ENCODE results near the gene RPL36A. TPM values are rescaled to one million over a fixed set of nuclear protein-coding genes. Genes with fewer than 3 reads are reported as not detected.

The RPL36A gene
- polyA plus RNA-seq: 1,000 to 10,000 TPM in 1 of 3 donors, 100 to 1,000 TPM in 2; 753 to 1,251 (median 825) TPM

DNA sequence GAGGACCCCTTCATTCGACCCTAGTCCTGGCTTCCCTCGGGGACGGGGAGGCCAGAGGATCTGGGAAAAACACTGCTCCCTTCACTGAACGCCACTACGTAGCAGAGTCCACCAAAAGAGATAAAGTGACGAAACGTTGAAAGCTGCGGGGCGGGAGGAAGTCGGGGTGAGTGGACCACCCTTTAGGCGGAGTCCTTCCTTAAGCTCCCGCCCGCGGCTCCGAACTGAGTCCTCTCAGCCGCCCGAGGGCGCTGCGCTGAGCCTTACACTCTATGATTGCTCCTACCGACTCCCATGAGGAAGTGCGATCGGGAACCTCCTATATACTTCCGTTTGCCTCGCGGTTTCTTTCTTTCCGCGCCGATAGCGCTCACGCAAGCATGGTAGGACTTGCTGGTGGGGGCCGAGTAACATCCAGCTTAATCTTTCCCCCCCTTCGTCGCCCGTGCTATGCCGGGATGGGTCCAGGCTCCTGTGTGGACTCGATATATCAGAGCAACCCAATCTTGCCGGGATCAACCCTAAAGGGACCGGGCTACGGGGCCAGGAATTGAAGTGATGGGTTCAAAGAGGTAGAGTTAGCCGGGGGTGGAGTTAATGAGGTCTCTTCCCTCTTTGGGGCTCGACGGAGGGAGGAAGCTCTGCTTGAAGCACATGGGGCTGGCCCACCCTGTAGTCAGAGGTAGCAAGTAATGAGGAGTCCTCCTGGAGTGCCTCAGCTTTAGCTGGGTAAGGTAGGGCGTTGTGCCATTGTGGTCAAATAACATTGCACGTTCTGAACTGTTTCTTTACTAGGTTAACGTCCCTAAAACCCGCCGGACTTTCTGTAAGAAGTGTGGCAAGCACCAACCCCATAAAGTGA lies at the start of gene RPL36A:
Gene RPL36A (plus strand): TSS at position 348 of the 862 bp plus-strand sequence. CDS start 33 bp downstream, at position 381.
- peaks cover 0 to 4% (median 2%) of the 10 kb centered on the region in 3 donors for H3K27me3 Mint-ChIP-seq (ENCODE audit: low read depth in 3 of 3)
- H3K4me3 Mint-ChIP-seq: peak within 1 kb of the TSS; percentile 94 to 97 (median 96)
- peak within 1 kb of the TSS; percentile 91 to 97 (median 95) for H3K27ac Mint-ChIP-seq
- peak; percentile 71 to 77 (median 72) for DNase-seq
- peaks cover 18 to 24% of the 10 kb centered on the region in 2 donors for H3K4me1 Mint-ChIP-seq
- H3K36me3 Mint-ChIP-seq: peaks cover 0 to 4% (median 0%) of the 10 kb centered on the region in 3 donors
- no peaks in the 10 kb centered on the region for H3K9me3 Mint-ChIP-seq

DNA sequence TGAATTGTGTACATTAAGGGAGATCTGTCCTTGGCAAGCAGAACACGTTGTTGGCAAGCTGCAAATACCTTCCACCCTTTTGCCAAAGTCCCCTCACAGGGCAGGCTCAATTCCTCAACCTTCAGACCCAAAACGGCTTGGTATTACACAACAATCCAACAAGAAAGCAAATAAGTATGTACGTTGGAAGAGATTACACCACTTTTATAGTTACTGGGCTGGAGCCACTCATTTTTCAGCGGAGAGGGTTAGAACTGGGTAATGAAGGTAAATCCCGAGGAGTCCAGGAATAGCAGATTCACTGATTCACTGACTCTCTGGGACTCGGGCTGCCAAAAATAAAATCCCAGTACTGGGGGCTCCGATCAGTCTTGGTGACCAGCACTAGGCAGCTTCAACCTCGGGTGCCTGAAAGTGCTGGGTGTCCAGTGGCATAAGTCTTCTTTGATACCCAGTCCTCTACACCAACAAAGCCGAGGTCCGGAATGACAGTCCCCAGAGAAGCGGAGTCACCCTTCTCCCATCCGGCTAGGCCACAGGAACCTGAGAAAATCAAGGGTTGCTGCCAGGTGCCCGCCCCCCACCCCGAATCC lies 42.9 kb upstream of the RPL36A start:
- peaks cover 15 to 24% of the 10 kb centered on the region in 2 donors for H3K4me1 Mint-ChIP-seq
- DNase-seq: no peak
- no peaks in the 10 kb centered on the region for H3K9me3 Mint-ChIP-seq

DNA sequence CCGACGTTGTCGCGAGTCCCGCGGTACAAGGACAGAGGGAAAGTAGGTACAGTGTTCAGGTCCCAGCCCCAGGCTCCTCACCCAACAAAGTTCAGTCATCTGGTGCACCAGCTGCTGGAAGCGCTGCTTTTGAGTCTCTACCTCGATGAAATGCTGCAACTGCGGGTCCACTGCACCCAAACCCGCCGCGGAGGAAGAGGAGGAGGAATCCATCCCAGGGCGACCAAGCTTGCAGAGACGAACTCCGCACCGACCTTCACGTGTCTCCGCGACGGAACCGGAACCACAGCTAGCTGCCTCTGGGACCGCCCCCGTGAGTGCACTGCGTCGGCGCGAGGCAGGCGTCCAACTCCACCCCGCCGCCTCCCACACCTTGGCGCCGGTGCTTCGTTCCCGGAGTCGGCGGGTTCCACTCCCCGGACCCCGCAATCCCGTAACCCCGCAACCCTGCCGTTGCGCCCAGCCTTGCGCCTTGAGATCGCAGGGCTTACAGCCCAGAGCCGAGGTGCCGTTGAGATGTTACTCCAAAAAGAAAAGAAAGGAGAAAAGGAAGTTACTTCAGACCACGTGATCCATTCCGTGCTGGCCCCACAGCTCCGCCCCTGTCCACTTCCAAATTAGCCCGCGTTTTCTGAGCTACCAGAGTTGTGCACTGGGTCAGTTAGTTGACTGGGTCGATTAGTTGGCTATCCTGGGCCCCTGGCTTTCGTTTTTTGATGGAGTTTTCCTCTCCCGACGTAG lies 42.2 kb upstream of the RPL36A start, which contains the start of gene TIMM8A:
Gene TIMM8A (minus strand): TSS at position 291 of the 741 bp plus-strand sequence. CDS start 78 bp downstream, at position 213.
- peak within 1 kb of the TSS; percentile 87 to 93 (median 90) for H3K4me3 Mint-ChIP-seq
- peaks cover 15 to 24% of the 10 kb centered on the region in 2 donors for H3K4me1 Mint-ChIP-seq
- H3K27me3 Mint-ChIP-seq (ENCODE audit: low read depth in 3 of 3): peaks cover 3 to 4% (median 4%) of the 10 kb centered on the region in 3 donors
- H3K27ac Mint-ChIP-seq: peak within 1 kb of the TSS; percentile 80 to 93 (median 88)
- no peaks in the 10 kb centered on the region for H3K36me3 Mint-ChIP-seq
- H3K9me3 Mint-ChIP-seq: no peaks in the 10 kb centered on the region
- DNase-seq: peak; percentile 69 to 73 (median 70)

More for the DNA sequence above, 42.9 kb upstream of the RPL36A start:
- peaks cover 3 to 4% (median 4%) of the 10 kb centered on the region in 3 donors for H3K27me3 Mint-ChIP-seq (ENCODE audit: low read depth in 3 of 3)
- peak overlapping the region in 5 of 6 donors; percentile 46 to 93 (median 88) for H3K27ac Mint-ChIP-seq
- H3K4me3 Mint-ChIP-seq: peak overlapping the region; percentile 87 to 93 (median 90)
- no peaks in the 10 kb centered on the region for H3K36me3 Mint-ChIP-seq

DNA sequence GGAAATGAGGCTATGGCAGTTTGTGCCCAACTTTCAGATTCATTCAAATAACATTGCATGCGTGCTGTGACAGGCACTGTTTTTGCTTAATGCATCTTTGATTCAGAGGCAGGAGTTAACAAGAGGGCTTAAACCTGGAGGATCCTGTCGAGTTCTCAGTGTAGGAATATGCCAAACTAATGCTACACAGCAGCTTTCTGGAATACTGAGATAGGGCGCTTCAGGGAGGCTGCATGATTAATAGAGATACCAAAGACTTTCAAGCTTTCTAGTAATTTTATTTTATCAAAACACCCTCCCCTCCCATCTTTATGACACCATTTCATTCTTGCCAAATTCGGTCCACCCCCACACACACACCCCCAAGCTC lies 41.6 kb upstream of the RPL36A start:
- Mint-ChIP-seq H3K4me3 (peak overlapping the region; percentile 87 to 93 (median 90)), H3K36me3 (no peaks in the 10 kb centered on the region), H3K4me1 (peaks cover 15 to 24% of the 10 kb centered on the region in 2 donors), H3K27me3 (ENCODE audit: low read depth in 3 of 3) (peaks cover 3 to 4% (median 4%) of the 10 kb centered on the region in 3 donors), H3K27ac (peak overlapping the region; percentile 80 to 93 (median 88)), H3K9me3 (no peaks in the 10 kb centered on the region)
- DNase-seq: no peak

DNA sequence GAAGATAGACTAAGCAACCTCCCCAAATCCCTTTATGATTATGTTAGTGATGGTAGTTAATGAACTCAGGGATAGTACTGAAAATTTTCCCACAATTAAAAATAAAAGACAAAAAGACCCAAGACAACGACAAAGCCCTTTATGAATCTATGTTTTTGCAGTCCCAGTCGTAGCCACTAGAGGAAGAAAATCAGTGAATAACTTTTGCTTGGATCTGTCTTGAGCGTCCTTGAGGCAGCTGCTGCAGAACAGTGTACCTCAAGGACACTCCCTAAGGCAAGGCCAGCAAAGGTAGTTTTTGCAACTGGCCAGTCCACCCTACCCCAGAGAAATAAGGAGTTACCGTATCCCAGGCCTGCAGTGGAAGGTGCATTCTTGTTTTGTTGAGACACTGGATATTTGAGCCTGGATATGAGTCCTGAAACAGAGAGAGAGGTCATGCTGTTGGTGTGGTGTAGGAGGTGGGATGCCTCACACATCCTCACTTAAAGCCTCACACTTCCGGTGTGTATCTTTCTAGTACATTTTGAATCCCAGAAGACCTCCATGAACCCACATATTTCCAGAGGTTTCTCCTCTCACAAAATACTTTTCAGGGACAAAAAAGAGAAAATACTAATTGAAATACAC lies 33.5 kb upstream of the RPL36A start:
- H3K27me3 Mint-ChIP-seq (ENCODE audit: low read depth in 3 of 3): peaks cover 0 to 19% (median 4%) of the 10 kb centered on the region in 3 donors
- H3K4me3 Mint-ChIP-seq: no peak overlapping the region
- no peaks in the 10 kb centered on the region for H3K9me3 Mint-ChIP-seq
- H3K27ac Mint-ChIP-seq: no peak overlapping the region
- no peaks in the 10 kb centered on the region for H3K36me3 Mint-ChIP-seq
- no peaks in the 10 kb centered on the region for H3K4me1 Mint-ChIP-seq
- DNase-seq: no peak

DNA sequence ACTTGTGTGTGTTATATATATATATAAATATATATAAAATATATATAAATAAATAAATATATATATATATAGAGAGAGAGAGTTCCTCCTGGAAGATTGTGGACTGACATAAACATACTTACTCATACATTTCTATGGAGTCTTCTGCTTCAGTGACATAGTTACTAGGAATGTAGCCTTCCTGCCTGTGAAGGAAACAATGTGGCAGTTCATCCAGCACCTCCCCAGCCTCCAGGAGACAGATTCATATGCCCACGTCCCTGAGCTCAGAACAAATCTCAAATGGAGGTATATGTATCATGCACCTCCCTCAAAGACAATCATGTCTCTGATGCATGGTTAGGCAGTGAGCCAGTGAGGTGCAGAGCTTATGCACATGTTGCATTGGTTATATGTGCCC lies 30.8 kb upstream of the RPL36A start:
- no peak for DNase-seq
- H3K4me3 Mint-ChIP-seq: no peak overlapping the region
- H3K36me3 Mint-ChIP-seq: no peaks in the 10 kb centered on the region
- H3K27me3 Mint-ChIP-seq (ENCODE audit: low read depth in 3 of 3): peaks cover 0 to 16% (median 4%) of the 10 kb centered on the region in 3 donors
- H3K9me3 Mint-ChIP-seq: no peaks in the 10 kb centered on the region
- H3K4me1 Mint-ChIP-seq: no peaks in the 10 kb centered on the region
- H3K27ac Mint-ChIP-seq: no peak overlapping the region

DNA sequence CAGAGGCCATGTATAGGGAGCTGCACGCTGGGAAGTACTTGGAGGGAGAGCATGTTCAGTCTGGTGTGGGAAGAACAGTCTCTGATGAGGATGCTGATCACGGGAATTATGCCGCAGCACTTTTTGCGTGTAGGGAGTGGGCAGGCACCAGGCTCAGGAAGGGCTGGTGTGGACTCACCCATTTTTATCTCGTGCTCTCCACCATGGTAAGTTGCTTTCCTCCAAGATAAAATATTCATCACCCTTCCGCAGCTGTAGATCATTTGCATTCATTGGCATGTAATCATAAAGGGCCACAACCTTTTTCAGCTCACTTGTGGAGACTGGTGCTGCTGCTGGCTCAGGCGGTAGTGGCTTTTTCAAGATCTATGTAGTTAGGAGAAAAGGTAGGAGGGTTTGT lies 30.4 kb upstream of the RPL36A start:
- no peak overlapping the region for H3K4me3 Mint-ChIP-seq
- no peak overlapping the region for H3K27ac Mint-ChIP-seq
- H3K36me3 Mint-ChIP-seq: no peaks in the 10 kb centered on the region
- DNase-seq: no peak
- peaks cover 0 to 14% (median 4%) of the 10 kb centered on the region in 3 donors for H3K27me3 Mint-ChIP-seq (ENCODE audit: low read depth in 3 of 3)
- no peaks in the 10 kb centered on the region for H3K9me3 Mint-ChIP-seq
- H3K4me1 Mint-ChIP-seq: no peaks in the 10 kb centered on the region

DNA sequence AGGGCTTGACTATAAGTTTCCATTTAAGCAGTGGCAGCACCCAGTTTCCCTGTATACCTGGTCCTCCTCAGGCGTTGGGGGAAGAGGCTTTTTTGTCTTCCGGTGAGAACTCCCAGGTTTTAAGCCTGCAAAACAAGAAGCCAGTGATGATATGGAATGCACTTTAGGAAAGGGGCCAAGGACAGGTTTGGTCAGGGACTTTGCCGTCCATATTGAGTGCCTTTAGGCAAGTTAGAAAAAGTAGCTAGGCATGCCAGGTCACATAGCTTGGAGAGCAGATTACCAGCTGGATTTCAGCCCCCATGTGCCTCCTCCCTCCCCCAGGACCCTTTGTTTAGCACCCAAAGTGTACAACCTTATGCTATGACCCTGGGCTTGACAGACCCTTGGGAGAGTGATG lies 28.7 kb upstream of the RPL36A start:
- Mint-ChIP-seq H3K4me1 (no peaks in the 10 kb centered on the region), H3K4me3 (no peak overlapping the region), H3K9me3 (no peaks in the 10 kb centered on the region), H3K36me3 (no peaks in the 10 kb centered on the region), H3K27me3 (ENCODE audit: low read depth in 3 of 3) (peaks cover 0 to 11% (median 4%) of the 10 kb centered on the region in 3 donors), H3K27ac (no peak overlapping the region)
- no peak for DNase-seq

DNA sequence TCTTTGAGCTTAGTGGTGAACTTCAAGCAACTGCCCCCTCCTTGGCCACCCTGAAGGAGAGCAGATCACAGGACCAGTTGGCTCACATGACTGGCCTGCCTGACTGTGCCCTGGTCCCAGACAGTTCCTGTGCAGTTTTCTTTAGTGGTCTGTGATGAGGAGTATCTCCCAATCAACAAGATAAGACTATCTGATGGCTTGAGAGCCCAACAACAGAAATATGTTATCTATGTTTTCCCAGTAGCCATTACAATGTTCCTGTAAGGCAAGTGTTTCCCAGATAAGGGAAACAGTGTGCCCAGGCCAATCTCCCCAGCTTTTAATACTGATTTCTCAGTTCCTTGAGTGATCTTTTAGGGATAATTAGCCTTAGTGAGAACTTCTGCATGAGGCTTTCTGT lies 28.1 kb upstream of the RPL36A start:
- no peaks in the 10 kb centered on the region for H3K9me3 Mint-ChIP-seq
- no peaks in the 10 kb centered on the region for H3K36me3 Mint-ChIP-seq
- no peak overlapping the region for H3K27ac Mint-ChIP-seq
- H3K4me1 Mint-ChIP-seq: no peaks in the 10 kb centered on the region
- no peak for DNase-seq
- no peak overlapping the region for H3K4me3 Mint-ChIP-seq
- H3K27me3 Mint-ChIP-seq (ENCODE audit: low read depth in 3 of 3): peaks cover 0 to 11% (median 4%) of the 10 kb centered on the region in 3 donors

DNA sequence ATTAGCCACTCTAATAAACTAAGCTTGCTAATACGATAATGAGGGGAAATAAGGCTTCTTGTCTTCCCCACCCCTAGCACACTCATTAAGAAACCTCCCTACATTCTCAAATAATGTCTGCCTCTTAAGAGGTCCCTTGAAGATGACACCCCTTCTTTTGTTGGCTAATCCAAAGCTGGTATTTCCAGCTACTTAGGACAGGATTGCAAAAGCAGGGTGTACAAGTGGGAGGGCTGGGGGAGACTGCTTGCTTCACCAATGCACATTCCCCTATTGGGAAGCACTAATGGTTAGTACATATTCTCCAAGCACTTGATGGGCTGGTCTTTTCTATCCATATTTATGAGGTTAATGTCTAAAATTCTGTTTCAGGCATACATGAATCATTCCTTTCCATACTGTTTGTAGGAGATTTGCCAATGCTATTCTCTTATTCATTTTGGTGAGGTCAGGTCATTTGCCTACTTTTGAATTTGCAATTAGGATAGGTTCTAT lies 25.5 kb upstream of the RPL36A start:
- Mint-ChIP-seq H3K27me3 (ENCODE audit: low read depth in 3 of 3) (peaks cover 0 to 4% (median 2%) of the 10 kb centered on the region in 3 donors), H3K4me3 (no peak overlapping the region), H3K27ac (no peak overlapping the region), H3K36me3 (no peaks in the 10 kb centered on the region), H3K4me1 (no peaks in the 10 kb centered on the region), H3K9me3 (no peaks in the 10 kb centered on the region)
- no peak for DNase-seq

DNA sequence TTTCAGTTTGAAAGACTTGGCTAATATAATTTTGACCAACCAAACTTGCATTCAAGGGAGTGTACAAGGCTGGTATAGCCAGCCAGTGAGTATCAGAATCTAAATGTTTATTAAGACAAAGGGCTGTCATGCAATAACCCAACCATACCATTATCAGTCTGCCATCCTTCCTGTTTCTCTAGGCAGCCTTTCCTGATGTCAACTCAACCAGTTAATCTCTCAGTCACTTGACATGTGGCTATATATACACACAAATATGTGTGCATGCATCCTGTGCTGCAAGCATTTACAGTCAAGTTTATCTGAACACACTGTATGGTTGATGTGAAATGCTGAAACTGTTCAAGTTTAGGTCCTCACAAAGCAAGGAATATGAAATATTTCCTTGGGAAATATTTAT lies 22.0 kb upstream of the RPL36A start:
- Mint-ChIP-seq H3K9me3 (no peaks in the 10 kb centered on the region), H3K4me1 (no peaks in the 10 kb centered on the region), H3K27me3 (ENCODE audit: low read depth in 3 of 3) (peaks cover 0 to 7% (median 2%) of the 10 kb centered on the region in 3 donors), H3K4me3 (no peak overlapping the region), H3K27ac (no peak overlapping the region), H3K36me3 (no peaks in the 10 kb centered on the region)
- DNase-seq: no peak

DNA sequence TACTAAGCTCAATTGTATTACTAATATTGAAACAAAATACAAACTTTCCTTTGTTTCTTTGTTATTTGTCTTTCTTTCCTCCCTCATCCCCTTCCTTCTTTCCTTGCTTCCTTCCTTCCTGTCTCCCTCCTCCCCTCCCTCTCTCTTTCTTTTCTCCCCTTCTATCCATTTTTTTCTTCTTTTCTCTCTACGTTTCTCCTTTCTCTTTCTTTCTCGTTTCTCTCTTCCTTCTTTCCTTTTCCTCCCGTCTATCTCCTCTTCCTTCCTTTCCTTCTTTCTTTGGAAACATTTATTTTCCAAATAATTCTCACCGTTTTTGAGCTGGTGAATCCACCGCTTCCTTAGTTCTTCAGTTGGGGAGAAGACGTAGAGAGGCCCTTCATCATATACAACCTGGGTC lies 21.1 kb upstream of the RPL36A start:
- Mint-ChIP-seq H3K36me3 (no peaks in the 10 kb centered on the region), H3K4me1 (no peaks in the 10 kb centered on the region), H3K4me3 (no peak overlapping the region), H3K27me3 (ENCODE audit: low read depth in 3 of 3) (peaks cover 0 to 7% (median 2%) of the 10 kb centered on the region in 3 donors), H3K9me3 (no peaks in the 10 kb centered on the region), H3K27ac (no peak overlapping the region)
- DNase-seq: no peak

DNA sequence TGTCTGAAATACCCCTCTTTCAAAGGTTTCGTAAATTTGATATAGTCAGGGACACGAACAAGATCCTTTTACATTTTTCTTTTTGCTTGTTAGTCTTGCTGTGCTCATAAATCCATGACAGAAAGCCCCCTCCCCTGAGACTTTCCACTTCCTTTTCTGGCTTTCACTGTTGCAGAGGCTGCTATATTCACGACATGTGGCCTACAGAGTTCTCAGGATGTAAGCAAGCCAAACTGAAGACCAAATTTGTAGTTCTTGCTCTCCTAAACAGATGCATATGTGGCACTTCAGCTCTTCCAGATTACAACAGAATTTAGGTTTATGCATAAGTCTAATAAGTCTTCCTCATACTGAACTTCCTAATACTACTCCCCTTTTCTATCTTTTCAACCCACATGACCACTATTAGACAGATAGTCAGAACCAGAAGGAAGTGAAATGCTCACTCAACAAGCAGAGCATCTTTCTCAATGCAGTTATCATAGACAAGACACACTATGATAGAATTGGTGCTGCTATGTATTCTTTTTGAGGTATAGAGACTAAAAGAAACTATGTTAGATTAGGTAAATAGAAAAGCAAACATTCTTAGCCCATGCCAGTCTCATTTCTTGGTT lies 19.8 kb upstream of the RPL36A start:
- Mint-ChIP-seq H3K4me3 (no peak overlapping the region), H3K27ac (no peak overlapping the region)
- DNase-seq: no peak

More for the DNA sequence above, 19.8 kb upstream of the RPL36A start:
- Mint-ChIP-seq H3K9me3 (no peaks in the 10 kb centered on the region), H3K36me3 (no peaks in the 10 kb centered on the region), H3K4me1 (no peaks in the 10 kb centered on the region), H3K27me3 (ENCODE audit: low read depth in 3 of 3) (peaks cover 0 to 9% (median 2%) of the 10 kb centered on the region in 3 donors)
